Thyroid gland (tissue), 4 donors: ENCODE measurements around the gene SPTB. TPM values are rescaled to one million over a fixed set of nuclear protein-coding genes. Genes with fewer than 3 reads are reported as not detected.
A peak's percentile ranks its signal among the peaks of the same experiment; 100 is the strongest.

Experiments
- DNase-seq, 2 donors: peaks; one replicate each; pipeline ENCODE4 v3.0.0-alpha.2; 2019
- H3K27ac ChIP-seq, 3 donors: fragments of 200-600 bp; sonication (generic); 1 replicate in 2 of 3; 2 replicates in 1 of 3; pipeline ENCODE4 v1.5.1; 2016 to 2019; ENCODE audit warnings: mild to moderate bottlenecking in 1 of 3, moderate library complexity in 1 of 3
- H3K27me3 ChIP-seq: fragments of 200-600 bp; sonication (generic); one replicate; pipeline ENCODE4 v1.5.1; 2019
- H3K36me3 ChIP-seq, 2 donors: fragments of 200-600 bp; sonication (generic); one replicate each; pipeline ENCODE4 v1.5.1; 2016 to 2019
- H3K4me1 ChIP-seq, 2 donors: fragments of 200-600 bp; sonication (generic); one replicate each; pipeline ENCODE4 v1.5.1; 2017 to 2019
- H3K4me3 ChIP-seq, 3 donors: fragments of 200-600 bp; sonication (generic); replicated peaks in 1 of 3; 1 replicate in 2 of 3; 2 replicates in 1 of 3; pipeline ENCODE4 v1.5.1; 2016; ENCODE audit warnings: mild to moderate bottlenecking in 1 of 3
- H3K9me3 ChIP-seq: fragments of 200-600 bp; sonication (generic); one replicate; pipeline ENCODE4 v1.5.1; 2017
- CTCF ChIP-seq, 6 experiments: fragments of 200-600 bp in 3 of 6; fragments of 450-650 bp in 3 of 6; sonication (generic) in 3 of 6; IDR thresholded peaks; one replicate each; pipeline ENCODE4 v1.5.1; 2016 to 2019; ENCODE audit warnings: antibody characterized with exemption in 6 of 6, mild to moderate bottlenecking in 2 of 6, inconsistent platforms in 1 of 6, moderate library complexity in 1 of 6
- POLR2A ChIP-seq, 2 donors: fragments of 450-650 bp; IDR thresholded peaks; one replicate each; pipeline ENCODE4 v1.6.1; 2017; ENCODE audit warnings: antibody characterized with exemption in 2 of 2, mild to moderate bottlenecking in 2 of 2, moderate library complexity in 1 of 2
- WGBS, 2 donors: methylation state at CpG; one replicate each; pipeline ENCODE4 v1.1.5; 2017; 5-methylcytosine and 5-hydroxymethylcytosine counted together
- intact Hi-C: fragments of 100-400 bp; cut with DNase I; formaldehyde crosslinking; loops from one replicate; pipeline ENCODE4 v1.15.1; 2023
- total RNA-seq, 4 donors: library from RNA; depleted of rRNA; stranded (reverse); fragments of >200 nt; gene quantifications; one replicate each; pipeline ENCODE4 v1.2.3, GENCODE V29; 2016

Gene SPTB
- total RNA-seq, 4 donors from 2014 or later: 0.33 to 1.9 (median 0.61) TPM

- Histone ChIP-seq H3K27ac (peak overlapping the region; percentile 56 to 81 (median 57)), H3K36me3 (no peaks in the 10 kb centered on the region), H3K9me3 (no peaks in the 10 kb centered on the region), H3K4me3 (no peak overlapping the region), H3K27me3 (no peaks in the 10 kb centered on the region), H3K4me1 (peaks cover 40 to 45% of the 10 kb centered on the region in 2 donors)
- TF ChIP-seq POLR2A (IDR thresholded peaks at IDR 0.05) (no peak), CTCF (IDR thresholded peaks at IDR 0.05) (no peak)
- WGBS, 2 donors: 54 to 60% methylated on average over 3 of the region's 3 CpGs
- no peak for DNase-seq
- intact Hi-C loops: no loop called here
Measured at GRCh38 chr14:64757601-64758000, 122.1 kb downstream of the SPTB start.

GRCh38 chr14:64756712-64757111, 123.0 kb downstream of the SPTB start:
- Histone ChIP-seq H3K9me3 (no peaks in the 10 kb centered on the region), H3K27me3 (no peaks in the 10 kb centered on the region), H3K27ac (no peak overlapping the region), H3K4me1 (peaks cover 31 to 36% of the 10 kb centered on the region in 2 donors), H3K4me3 (no peak overlapping the region), H3K36me3 (no peaks in the 10 kb centered on the region)
- no peak for TF ChIP-seq POLR2A (IDR thresholded peaks at IDR 0.05)
- no peak for TF ChIP-seq CTCF (IDR thresholded peaks at IDR 0.05)
- WGBS, 2 donors: 93 to 100% methylated on average over 5 of the region's 5 CpGs
- intact Hi-C loops: no loop called here
- no peak for DNase-seq

- TF ChIP-seq POLR2A (IDR thresholded peaks at IDR 0.05): no peak
- no peak for TF ChIP-seq CTCF (IDR thresholded peaks at IDR 0.05)
- H3K9me3 ChIP-seq: no peaks in the 10 kb centered on the region
- H3K36me3 ChIP-seq: no peaks in the 10 kb centered on the region
- H3K27ac ChIP-seq: no peak overlapping the region
- DNase-seq: no peak
- WGBS, 2 donors: 79 to 83% methylated on average over 9 of the region's 9 CpGs
- H3K4me1 ChIP-seq: peaks cover 22 to 27% of the 10 kb centered on the region in 2 donors
- no peak overlapping the region for H3K4me3 ChIP-seq
- intact Hi-C loops: no loop called here
- no peaks in the 10 kb centered on the region for H3K27me3 ChIP-seq
Measured at GRCh38 chr14:64755781-64756221, 123.9 kb downstream of the SPTB start.

GRCh38 chr14:64754685-64755084, 125.0 kb downstream of the SPTB start:
- DNase-seq: no peak
- Histone ChIP-seq H3K27me3 (no peaks in the 10 kb centered on the region), H3K36me3 (no peaks in the 10 kb centered on the region), H3K9me3 (no peaks in the 10 kb centered on the region), H3K27ac (no peak overlapping the region), H3K4me3 (no peak overlapping the region), H3K4me1 (peaks cover 22 to 26% of the 10 kb centered on the region in 2 donors)
- TF ChIP-seq POLR2A (IDR thresholded peaks at IDR 0.05) (no peak), CTCF (IDR thresholded peaks at IDR 0.05) (no peak)
- WGBS, 2 donors: 86 to 90% methylated on average over 5 of the region's 5 CpGs
- intact Hi-C loops: no loop called here

GRCh38 chr14:64753999-64754398, 125.7 kb downstream of the SPTB start:
- no peak for DNase-seq
- Histone ChIP-seq H3K4me1 (peaks cover 20 to 25% of the 10 kb centered on the region in 2 donors), H3K27ac (no peak overlapping the region), H3K9me3 (no peaks in the 10 kb centered on the region), H3K27me3 (no peaks in the 10 kb centered on the region), H3K4me3 (no peak overlapping the region), H3K36me3 (no peaks in the 10 kb centered on the region)
- no peak for TF ChIP-seq CTCF (IDR thresholded peaks at IDR 0.05)
- no peak for TF ChIP-seq POLR2A (IDR thresholded peaks at IDR 0.05)
- intact Hi-C loops: no loop called here
- WGBS, 2 donors: 85 to 90% methylated on average over 4 of the region's 4 CpGs
